ENCODE results near the gene DLL3.

The DLL3 gene

DNA sequence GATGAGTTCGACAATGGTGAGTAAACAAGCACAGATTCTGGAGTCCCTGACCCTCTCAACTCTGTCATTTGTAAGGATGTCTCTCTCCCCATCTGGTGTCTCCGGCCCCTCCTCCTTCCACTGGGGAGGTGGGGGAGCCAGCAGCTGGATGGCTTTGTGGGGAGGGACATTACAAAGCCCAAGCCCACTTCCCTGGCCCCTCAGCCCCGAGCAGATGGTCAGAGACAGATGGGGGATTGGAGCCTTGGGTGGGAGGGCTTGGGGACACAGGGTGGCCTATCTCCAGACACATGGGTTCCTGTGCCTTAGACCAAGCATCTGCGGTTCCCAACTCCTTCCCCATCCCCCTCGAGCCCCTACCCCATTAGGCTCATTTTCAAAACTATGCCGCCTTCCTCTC lies 15.6 kb upstream of the DLL3 start:
- no peak for DNase-seq

GRCh38 chr19:39489756-39490155 lies 9.0 kb upstream of the DLL3 start:
- DNase-seq: no peak

- no peak for DNase-seq
Measured at GRCh38 chr19:39492225-39492624, 6.5 kb upstream of the DLL3 start.

DNA sequence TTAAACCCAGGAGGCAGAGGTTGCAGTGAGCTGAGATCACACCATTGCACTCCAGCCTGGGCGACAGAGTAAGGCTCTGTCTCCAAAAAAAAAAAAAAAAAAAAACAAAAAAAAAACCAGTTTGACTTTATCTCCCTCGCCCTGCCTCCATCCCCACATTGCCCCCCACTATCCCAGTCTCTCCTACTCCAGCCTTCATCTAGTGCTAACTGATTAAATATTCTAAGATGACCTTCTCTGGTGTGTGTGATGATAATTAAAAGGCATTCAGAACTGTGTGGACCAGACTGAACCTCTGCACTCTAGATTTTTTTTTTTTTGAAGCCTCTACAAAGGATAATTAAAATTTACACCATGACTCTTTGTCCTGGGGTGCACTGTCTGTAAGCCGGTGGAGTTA lies 6.0 kb upstream of the DLL3 start:
- DNase-seq: no peak

- no peak for DNase-seq
Measured at GRCh38 chr19:39494661-39495060, 4.1 kb upstream of the DLL3 start.

DNA sequence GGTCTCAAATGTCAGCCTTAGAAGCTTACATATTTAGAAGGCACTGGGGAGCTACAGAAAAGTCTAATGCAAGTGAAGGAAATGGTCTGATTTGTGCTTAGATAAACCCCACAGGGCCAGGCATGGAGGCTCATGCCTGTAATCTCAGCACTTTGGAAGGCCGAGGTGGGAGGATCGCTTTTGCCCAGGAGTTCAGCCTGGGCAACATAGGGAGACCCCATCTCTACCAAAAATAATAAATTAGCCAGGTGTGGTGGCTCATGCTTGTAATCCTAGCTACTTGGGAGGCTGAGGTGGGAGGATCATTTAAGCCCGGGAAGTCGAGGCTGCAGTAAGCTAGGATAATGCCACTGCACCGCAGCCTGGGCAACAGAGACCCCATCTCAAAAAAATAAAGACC lies 2.7 kb upstream of the DLL3 start:
- no peak for DNase-seq

DNA sequence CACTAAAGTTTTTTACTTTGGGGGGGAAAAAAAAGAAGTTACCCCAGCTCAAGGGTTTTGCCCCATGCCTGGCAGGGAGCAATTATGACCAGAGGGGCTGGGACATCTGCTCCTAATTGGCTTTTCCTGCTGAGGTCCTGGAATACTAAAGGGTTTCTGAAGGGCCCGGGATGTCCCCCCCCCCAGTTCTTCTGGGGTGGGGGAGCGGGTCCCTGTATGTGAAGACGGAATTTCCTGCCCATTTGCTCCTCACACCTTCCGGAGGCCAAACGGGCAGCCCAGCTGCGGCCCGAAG lies 1.1 kb upstream of the DLL3 start:
- DNase-seq: no peak

GRCh38 chr19:39497996-39498797 lies 550 bp upstream of the DLL3 start:
- peak; percentile 44 for DNase-seq

GRCh38 chr19:39499932-39500331 lies 1.2 kb downstream of the DLL3 start:
- no peak for DNase-seq

DNA sequence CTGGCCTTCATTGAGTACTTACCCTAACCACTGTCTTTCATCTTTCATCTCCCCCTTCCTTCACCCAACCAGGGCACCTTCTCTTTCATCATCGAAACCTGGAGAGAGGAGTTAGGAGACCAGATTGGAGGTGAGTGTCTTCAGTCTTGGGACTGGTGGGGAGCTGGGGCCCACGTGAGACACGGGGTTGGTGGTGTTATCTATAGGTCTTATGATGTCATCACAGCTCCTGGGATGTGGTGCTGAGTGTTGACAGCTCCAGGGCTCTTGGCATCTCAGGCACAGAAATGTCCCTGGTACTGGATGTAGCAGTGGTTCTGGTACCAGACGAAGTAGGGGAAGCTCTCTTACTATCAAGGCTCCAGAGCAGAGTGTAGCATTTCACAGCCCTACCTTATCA lies 1.8 kb downstream of the DLL3 start:
- DNase-seq: no peak

GRCh38 chr19:39501340-39501739 lies 2.6 kb downstream of the DLL3 start:
- no peak for DNase-seq

- DNase-seq: peak; percentile 89
Measured at GRCh38 chr19:39502640-39503417, 4.1 kb downstream of the DLL3 start.

DNA sequence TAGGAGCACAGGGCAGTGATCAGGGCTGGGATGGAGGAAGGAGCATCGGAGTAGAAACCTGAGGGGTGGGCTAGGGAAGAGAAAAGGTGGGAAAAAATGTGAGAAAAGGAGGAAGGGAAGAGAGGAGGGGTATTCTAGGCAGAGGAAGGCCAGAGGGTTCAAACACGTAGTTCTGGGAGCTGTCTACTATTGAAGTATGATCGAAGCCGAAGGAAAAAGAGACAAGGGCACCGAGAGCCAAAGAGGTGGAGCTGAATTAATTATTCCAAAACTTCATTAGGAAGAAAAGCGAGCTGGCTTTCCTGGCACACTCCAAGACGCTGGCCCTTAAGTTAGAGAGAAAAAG lies 7.8 kb downstream of the DLL3 start:
- DNase-seq: no peak

GRCh38 chr19:39506944-39507714 lies 8.4 kb downstream of the DLL3 start:
- DNase-seq: peak; percentile 72

DNA sequence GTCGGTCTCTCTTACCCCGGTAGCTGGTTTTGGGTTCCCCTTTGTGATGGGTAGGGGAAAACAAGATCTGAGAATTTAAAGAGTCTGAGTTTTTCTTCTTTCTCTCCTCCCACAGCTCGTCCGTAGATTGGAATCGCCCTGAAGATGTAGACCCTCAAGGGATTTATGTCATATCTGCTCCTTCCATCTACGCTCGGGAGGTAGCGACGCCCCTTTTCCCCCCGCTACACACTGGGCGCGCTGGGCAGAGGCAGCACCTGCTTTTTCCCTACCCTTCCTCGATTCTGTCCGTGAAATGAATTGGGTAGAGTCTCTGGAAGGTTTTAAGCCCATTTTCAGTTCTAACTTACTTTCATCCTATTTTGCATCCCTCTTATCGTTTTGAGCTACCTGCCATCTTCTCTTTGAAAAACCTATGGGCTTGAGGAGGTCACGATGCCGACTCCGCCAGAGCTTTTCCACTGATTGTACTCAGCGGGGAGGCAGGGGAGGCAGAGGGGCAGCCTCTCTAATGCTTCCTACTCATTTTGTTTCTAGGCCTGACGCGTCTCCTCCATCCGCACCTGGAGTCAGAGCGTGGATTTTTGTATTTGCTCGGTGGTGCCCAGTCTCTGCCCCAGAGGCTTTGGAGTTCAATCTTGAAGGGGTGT lies 9.1 kb downstream of the DLL3 start:
- no peak for DNase-seq

DNA sequence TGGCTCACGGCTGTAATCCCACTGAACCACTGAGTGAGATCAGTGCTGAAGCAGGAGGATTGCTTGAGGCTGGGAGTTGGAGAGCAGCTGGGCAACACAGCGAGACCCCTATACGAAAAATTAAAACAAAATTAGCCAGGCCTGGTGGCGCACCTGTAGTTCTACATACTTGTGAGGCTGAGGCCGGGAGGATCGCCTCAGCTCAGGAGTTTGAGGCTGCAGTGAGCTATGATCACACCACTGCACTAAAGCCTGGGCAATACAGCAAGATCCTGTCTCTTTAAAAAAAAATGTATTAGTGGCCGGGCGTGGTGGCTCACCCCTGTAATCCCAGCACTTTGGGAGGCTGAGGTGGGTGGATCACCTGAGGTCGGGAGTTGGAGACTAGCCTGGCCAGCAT lies 9.9 kb downstream of the DLL3 start:
- DNase-seq: no peak

- DNase-seq: no peak
Measured at GRCh38 chr19:39509233-39509632, 10.5 kb downstream of the DLL3 start.

DNA sequence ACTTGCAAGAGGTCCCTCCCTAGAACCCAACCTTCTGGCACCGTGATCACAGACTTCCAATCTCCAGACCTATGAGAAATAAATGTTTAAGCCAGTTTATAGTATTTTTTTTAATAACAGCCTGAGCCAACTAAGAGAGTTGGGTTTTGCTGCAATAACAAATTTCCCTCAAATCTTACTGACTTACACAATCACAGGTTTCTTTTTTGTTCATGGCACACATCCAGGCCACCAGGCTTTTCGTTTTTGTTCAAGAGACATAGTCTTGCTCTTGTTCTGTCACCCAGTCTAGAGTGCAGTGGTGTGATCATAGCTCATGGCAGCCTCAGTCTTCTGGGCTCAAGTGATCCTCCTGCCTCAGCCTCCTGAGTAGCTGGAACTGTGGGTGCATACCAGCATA lies 14.2 kb downstream of the DLL3 start:
- no peak for DNase-seq

DNA sequence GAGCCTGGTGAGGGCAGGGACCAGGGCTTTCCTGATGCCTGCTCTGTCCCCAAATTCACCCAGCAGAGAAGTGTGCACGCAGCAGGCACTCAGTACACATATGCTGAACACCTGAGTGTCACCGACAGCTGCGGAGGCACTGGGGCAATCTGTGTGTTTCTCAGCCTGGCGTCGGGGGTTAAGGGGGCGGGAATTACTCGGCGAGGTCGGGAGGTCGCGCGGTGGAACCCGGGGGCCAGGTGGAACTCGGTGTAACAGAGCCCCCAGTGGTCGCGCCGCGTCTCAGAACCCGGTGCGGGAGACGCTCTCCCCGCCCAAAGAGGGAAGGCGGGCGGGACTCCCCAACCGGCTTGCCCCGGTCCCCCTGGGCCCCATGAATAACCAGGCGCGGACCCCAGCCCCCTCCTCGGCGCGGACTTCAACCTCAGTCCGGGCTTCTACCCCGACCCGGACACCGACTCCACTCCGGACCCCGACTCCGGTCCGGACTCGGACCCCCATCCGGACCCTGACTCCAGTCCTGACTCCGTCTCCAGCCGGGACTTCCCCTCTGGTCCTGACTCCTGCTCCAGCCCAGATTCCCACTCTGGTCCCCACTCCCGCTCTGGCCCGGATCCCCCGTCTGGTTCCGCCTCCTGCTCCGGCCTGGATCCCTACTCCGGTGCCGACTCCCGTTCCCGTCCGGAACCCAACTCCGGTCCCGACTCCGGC lies 16.2 kb downstream of the DLL3 start, which contains the start of gene SELENOV:
Gene SELENOV (plus strand): TSS at position 300 of the 711 bp plus-strand sequence. CDS start 74 bp downstream, at position 374.
- DNase-seq: no peak

DNA sequence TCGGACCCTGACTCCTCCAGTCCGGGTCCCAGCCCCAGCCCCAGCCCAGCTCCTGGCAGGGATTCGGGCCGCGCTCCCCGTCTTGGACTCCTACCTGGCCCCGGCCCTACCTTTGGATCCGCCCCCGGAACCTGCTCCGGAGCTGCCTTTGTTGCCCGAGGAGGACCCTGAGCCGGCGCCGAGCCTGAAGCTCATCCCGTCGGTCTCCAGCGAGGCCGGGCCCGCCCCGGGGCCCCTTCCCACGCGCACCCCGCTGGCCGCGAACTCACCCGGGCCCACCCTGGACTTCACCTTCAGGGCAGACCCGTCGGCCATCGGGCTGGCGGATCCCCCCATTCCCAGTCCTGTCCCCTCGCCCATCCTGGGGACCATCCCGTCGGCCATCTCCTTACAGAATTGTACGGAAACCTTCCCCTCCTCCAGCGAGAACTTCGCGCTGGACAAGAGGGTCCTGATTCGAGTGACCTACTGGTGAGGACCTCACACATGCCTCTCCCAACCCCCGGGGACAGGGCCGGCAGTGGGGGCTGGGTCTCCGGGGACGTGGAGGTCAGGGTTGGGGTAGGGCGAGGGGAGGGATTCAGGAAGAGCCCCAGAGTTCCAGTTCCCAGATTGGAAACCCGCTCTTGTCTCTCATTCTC lies 16.9 kb downstream of the DLL3 start:
- no peak for DNase-seq

DNA sequence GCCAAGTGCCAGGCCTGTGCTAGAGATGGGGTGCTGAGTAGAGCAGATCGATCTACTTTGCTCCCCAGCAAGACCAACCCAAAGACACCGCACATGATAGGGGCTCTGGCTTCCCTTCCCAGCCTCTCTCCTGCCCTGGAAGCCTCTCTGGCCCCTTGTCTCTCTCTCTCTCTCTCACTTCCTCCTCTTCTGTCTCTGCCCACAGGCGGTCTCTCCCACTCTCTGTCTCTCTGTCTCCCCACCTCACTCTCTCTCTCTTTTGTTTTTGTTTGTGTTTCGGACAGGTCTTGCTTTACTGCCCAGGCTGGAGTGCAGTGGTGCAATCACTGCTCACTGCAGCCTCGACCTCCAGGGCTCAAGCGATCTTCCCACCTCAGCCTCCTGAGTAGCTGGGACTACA lies 17.5 kb downstream of the DLL3 start:
- DNase-seq: no peak

- DNase-seq: no peak
Measured at GRCh38 chr19:39517432-39517831, 18.7 kb downstream of the DLL3 start.

Data from hematopoietic multipotent progenitor cell treated with erythropoietin and hydrocortisone succinate and interleukin-3 and kit ligand, for 6 days (in vitro differentiated cells).